ENCODE measurements around the gene SLC48A1. TPM values are rescaled to one million over a fixed set of nuclear protein-coding genes. Genes with fewer than 3 reads are reported as not detected.

The SLC48A1 gene
- total RNA-seq, 1 experiment from 2014 or later: 20.0 TPM

DNA sequence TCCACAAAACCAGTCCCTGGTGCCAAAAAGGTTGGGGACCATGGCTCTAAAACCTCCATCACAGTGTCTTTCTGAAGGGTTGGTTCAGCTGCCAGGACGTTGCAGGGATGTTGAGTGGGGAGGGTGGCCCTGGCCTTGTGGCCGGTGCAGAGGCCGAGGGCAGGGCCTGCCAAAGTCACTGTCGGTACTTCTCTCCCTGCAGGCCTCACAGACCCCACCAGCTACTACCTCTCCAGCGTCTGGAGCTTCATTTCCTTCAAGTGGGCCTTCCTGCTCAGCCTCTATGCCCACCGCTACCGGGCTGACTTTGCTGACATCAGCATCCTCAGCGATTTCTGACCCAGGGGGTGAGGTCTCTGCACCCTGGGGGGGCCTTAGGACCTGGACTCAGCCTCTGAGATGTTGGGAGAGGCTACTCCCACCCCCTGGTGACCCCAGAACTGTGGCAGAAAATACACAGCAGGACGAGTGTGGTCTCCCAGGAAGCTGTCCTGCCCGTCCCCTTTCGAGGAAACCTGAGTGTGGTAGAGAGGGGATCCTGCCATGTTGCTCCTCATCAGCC lies 7.0 kb downstream of the SLC48A1 start:
- Histone ChIP-seq H3K4me3 (replicated peaks in 1 of 2; ENCODE audit: low read depth in 1 of 2, low read length in 2 of 2) (no peak overlapping the region), H3K27me3 (ENCODE audit: insufficient read depth, low read length) (no peaks in the 10 kb centered on the region), H3K9ac (ENCODE audit: low read length) (no peak overlapping the region), H3K9me3 (ENCODE audit: control insufficient read depth in 1 of 2, insufficient read depth in 1 of 2, low read depth in 1 of 2, low read length in 2 of 2) (no peaks in the 10 kb centered on the region), H3K79me2 (ENCODE audit: insufficient read depth, low read length) (peaks cover 10% of the 10 kb centered on the region; the same call in 1 of the 2 replicates), H3K36me3 (ENCODE audit: control insufficient read depth in 1 of 2, insufficient read depth in 2 of 2, low read length in 2 of 2) (peaks cover 10 to 13% of the 10 kb centered on the region in 2 experiments; a peak in 3 of 4 replicates), H2AFZ (ENCODE audit: low read depth, low read length, poor library complexity, severe bottlenecking) (no peak overlapping the region), H3K27ac (ENCODE audit: low read depth, low read length) (no peak overlapping the region), H3K4me1 (ENCODE audit: control insufficient read depth in 1 of 2, insufficient read depth in 2 of 2, low read length in 2 of 2) (peaks cover 11 to 33% of the 10 kb centered on the region in 2 experiments), H3K4me2 (ENCODE audit: low read length) (no peak overlapping the region), H3K9me2 (ENCODE audit: insufficient read depth) (no peaks in the 10 kb centered on the region), H4K20me1 (ENCODE audit: insufficient read depth) (no peaks in the 10 kb centered on the region)
- DNase-seq (ENCODE audit: low read depth, low spot score) (no peak), ATAC-seq (no peak)
- ChIA-PET CTCF (interaction anchor here (0.7 to 5.4 kb wide), 6 partner anchors 12 to 65 kb away, joined by 3 to 70 read pairs (median 8); no protein-coding TSS in a partner anchor), RAD21 (ENCODE audit: low non-redundant PET in 1 of 2, low total read pairs in 2 of 2, uncharacterized antibody in 2 of 2, unreplicated experiment in 2 of 2) (interaction anchor here (1.0 to 1.3 kb wide), 2 partner anchors 36 to 58 kb away, joined by 3 to 4 read pairs; no protein-coding TSS in a partner anchor), POLR2A (no interaction called here)
- intact Hi-C loops (cut with micrococcal nuclease): loop anchor here (1.0 to 10.0 kb wide), 4 partner anchors 36 to 745 kb away; no protein-coding TSS in a partner anchor
- BruUV-seq (replicated peaks): no TSS peak
- TF ChIP-seq, protein P1, sequence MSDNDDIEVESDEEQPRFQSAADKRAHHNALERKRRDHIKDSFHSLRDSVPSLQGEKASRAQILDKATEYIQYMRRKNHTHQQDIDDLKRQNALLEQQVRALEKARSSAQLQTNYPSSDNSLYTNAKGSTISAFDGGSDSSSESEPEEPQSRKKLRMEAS (IDR thresholded peaks at IDR 0.05): no peak
- no peak for TF ChIP-seq ZFX (IDR thresholded peaks at IDR 0.05)
- no peak for TF ChIP-seq POLR2A (IDR thresholded peaks at IDR 0.05; ENCODE audit: borderline replicate concordance, extremely low read depth, insufficient read depth, insufficient read length)
- no peak for TF ChIP-seq SRF (IDR thresholded peaks at IDR 0.05; ENCODE audit: low read depth)
- TF ChIP-seq POLR2AphosphoS5 (IDR thresholded peaks at IDR 0.05; ENCODE audit: low read depth, low read length): no peak
- TF ChIP-seq, protein P2, sequence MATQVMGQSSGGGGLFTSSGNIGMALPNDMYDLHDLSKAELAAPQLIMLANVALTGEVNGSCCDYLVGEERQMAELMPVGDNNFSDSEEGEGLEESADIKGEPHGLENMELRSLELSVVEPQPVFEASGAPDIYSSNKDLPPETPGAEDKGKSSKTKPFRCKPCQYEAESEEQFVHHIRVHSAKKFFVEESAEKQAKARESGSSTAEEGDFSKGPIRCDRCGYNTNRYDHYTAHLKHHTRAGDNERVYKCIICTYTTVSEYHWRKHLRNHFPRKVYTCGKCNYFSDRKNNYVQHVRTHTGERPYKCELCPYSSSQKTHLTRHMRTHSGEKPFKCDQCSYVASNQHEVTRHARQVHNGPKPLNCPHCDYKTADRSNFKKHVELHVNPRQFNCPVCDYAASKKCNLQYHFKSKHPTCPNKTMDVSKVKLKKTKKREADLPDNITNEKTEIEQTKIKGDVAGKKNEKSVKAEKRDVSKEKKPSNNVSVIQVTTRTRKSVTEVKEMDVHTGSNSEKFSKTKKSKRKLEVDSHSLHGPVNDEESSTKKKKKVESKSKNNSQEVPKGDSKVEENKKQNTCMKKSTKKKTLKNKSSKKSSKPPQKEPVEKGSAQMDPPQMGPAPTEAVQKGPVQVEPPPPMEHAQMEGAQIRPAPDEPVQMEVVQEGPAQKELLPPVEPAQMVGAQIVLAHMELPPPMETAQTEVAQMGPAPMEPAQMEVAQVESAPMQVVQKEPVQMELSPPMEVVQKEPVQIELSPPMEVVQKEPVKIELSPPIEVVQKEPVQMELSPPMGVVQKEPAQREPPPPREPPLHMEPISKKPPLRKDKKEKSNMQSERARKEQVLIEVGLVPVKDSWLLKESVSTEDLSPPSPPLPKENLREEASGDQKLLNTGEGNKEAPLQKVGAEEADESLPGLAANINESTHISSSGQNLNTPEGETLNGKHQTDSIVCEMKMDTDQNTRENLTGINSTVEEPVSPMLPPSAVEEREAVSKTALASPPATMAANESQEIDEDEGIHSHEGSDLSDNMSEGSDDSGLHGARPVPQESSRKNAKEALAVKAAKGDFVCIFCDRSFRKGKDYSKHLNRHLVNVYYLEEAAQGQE (IDR thresholded peaks at IDR 0.05; ENCODE audit: low read depth): no peak
- TF ChIP-seq EZH2phosphoT487 (IDR thresholded peaks at IDR 0.05; ENCODE audit: borderline replicate concordance): no peak
- TF ChIP-seq EZH2 (IDR thresholded peaks at IDR 0.05): no peak
- TF ChIP-seq YY1 (IDR thresholded peaks at IDR 0.05; ENCODE audit: extremely low read depth, insufficient replicate concordance, low read depth, low read length): no peak
- no peak for TF ChIP-seq ZNF274 (IDR thresholded peaks at IDR 0.05; ENCODE audit: low read depth, low read length)
- TF ChIP-seq, protein P3, sequence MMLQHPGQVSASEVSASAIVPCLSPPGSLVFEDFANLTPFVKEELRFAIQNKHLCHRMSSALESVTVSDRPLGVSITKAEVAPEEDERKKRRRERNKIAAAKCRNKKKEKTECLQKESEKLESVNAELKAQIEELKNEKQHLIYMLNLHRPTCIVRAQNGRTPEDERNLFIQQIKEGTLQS (IDR thresholded peaks at IDR 0.05): no peak
- no peak for TF ChIP-seq JUND (IDR thresholded peaks at IDR 0.05)
- TF ChIP-seq EGR1 (IDR thresholded peaks at IDR 0.05; ENCODE audit: low read depth): no peak
- no peak for TF ChIP-seq FOSL1 (IDR thresholded peaks at IDR 0.05; ENCODE audit: low read depth)
- TF ChIP-seq, protein P4, sequence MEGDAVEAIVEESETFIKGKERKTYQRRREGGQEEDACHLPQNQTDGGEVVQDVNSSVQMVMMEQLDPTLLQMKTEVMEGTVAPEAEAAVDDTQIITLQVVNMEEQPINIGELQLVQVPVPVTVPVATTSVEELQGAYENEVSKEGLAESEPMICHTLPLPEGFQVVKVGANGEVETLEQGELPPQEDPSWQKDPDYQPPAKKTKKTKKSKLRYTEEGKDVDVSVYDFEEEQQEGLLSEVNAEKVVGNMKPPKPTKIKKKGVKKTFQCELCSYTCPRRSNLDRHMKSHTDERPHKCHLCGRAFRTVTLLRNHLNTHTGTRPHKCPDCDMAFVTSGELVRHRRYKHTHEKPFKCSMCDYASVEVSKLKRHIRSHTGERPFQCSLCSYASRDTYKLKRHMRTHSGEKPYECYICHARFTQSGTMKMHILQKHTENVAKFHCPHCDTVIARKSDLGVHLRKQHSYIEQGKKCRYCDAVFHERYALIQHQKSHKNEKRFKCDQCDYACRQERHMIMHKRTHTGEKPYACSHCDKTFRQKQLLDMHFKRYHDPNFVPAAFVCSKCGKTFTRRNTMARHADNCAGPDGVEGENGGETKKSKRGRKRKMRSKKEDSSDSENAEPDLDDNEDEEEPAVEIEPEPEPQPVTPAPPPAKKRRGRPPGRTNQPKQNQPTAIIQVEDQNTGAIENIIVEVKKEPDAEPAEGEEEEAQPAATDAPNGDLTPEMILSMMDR (IDR thresholded peaks at IDR 0.05 in 2 of 3, conservative IDR thresholded peaks at IDR 0.05 in 1 of 3; ENCODE audit: borderline replicate concordance in 1 of 3, insufficient read depth in 1 of 3, low read depth in 2 of 3, low read length in 2 of 3): no peak
- TF ChIP-seq CEBPB (IDR thresholded peaks at IDR 0.05; ENCODE audit: low read depth): no peak
- no peak for TF ChIP-seq SIN3A (IDR thresholded peaks at IDR 0.05; ENCODE audit: low read depth)
- TF ChIP-seq ELF1 (IDR thresholded peaks at IDR 0.05; ENCODE audit: borderline replicate concordance, low read depth): no peak
- TF ChIP-seq, protein P5, sequence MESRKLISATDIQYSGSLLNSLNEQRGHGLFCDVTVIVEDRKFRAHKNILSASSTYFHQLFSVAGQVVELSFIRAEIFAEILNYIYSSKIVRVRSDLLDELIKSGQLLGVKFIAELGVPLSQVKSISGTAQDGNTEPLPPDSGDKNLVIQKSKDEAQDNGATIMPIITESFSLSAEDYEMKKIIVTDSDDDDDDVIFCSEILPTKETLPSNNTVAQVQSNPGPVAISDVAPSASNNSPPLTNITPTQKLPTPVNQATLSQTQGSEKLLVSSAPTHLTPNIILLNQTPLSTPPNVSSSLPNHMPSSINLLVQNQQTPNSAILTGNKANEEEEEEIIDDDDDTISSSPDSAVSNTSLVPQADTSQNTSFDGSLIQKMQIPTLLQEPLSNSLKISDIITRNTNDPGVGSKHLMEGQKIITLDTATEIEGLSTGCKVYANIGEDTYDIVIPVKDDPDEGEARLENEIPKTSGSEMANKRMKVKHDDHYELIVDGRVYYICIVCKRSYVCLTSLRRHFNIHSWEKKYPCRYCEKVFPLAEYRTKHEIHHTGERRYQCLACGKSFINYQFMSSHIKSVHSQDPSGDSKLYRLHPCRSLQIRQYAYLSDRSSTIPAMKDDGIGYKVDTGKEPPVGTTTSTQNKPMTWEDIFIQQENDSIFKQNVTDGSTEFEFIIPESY (IDR thresholded peaks at IDR 0.05; ENCODE audit: extremely low read depth, insufficient replicate concordance, low read length): no peak
